C1 segment of cervical spinal cord (tissue), 14 donors: ENCODE data around the gene BCL11A.

ENCODE experiments used
- DNase-seq, 14 donors: peaks; one replicate each; lab custom pipeline; 2025; lab: John Stamatoyannopoulos, UW

The BCL11A gene

GRCh38 chr2:60559880-60560279 lies 6.4 kb upstream of the BCL11A start:
- no peak for DNase-seq

GRCh38 chr2:60558536-60558935 lies 5.1 kb upstream of the BCL11A start:
- DNase-seq = no peak

- DNase-seq = no peak
These were observed 4.0 kb upstream of the BCL11A start for GRCh38 chr2:60557486-60557864.

DNA sequence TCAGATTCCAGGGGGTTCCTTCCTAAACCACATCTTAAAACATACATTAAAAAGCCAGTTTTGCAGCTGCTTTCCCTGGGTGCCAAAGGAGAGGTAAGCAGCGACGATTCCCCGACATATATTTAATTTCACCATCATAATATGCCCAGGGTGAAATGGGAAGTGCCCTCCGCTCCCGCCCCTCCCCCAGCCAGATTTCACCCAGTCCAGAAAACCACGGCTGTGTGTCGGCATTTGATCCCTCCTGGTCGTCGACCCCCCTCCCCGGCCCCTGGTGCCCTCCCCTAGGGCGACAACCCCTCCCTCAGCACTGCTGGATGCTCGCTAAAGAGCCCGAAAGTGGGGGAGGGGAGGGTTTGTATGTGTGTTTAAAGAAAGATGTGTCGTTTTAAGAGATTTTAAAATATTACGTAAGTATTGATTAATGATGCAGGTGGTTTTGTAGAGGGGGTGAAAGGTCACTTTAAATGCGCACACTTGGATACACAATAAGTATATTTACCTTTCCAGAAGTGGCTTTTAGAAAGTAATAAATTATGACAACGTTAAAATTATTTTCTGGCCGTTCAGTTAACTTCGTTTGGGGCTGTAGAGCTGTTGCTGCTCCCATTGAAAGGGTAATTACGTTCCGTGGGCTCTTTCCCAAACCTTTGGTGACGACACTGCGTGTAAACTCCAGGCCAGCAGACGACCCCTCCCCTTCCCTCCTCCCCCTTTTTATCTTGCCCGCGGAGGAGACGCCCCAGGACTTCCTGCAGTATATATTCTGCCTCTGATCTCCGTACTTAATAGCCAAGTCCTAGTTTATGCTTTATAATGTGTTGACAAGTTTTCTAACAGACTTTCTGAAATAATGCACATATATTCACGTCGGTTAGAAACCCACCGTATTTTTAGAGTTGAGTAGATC lies 3.4 kb upstream of the BCL11A start:
- no peak for DNase-seq

GRCh38 chr2:60556175-60556574 lies 2.7 kb upstream of the BCL11A start:
- no peak for DNase-seq

- DNase-seq = no peak
These were observed 2.3 kb upstream of the BCL11A start for GRCh38 chr2:60555783-60556139.

GRCh38 chr2:60555066-60555782 lies 1.8 kb upstream of the BCL11A start:
- DNase-seq = peak in 3 of 14 donors; percentile 1 to 39 (median 20)

GRCh38 chr2:60554646-60555065 lies 1.2 kb upstream of the BCL11A start:
- DNase-seq = peak in 3 of 14 donors; percentile 42 to 54 (median 42)

- DNase-seq = peak in 2 of 14 donors; percentile 42 to 54
These were observed 706 bp upstream of the BCL11A start for GRCh38 chr2:60554074-60554645.

GRCh38 chr2:60552851-60553494 lies 481 bp downstream of the BCL11A start:
- no peak for DNase-seq

- DNase-seq = no peak
These were observed 1.2 kb downstream of the BCL11A start for GRCh38 chr2:60552078-60552850.

DNA sequence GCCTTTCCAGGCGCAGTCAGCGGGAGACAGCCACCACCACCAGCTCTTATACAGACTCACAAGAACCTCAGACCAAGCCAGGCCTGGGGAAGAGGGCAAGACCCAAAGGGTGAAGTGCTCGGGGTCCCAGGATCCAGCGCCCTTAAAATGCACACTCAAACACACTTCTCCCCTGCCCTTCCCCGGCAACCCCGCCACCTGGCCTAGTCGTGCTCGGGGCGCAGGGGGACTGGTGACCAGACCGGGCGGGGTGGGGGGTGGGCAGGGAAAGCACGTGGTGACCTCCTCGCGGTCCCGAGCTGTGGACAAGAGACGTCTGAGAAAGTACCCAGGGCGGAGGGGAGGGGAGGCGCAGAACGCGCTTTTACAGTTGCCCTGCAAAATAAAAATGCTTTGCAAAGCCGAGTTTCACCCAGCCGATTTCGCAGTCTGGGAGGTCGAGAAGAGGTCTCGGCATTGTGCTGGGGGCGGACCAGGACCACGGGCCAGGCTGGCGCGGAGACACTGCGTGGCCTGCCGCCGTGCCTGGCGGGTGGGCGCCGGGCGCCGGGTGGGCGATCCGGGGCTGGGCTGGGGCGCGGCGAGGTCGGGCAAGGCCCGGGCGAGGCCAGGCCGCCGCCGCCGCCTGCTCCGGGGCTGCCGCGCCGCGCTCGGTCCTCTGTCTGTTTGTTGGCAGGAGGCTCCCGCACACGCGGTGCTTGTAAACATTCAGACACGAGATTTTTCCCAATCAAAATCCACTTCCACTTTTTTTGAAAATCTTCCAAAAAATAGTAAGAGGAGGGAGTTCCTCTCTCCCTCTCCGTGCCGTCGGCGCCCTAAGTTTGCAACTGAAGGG lies 2.0 kb downstream of the BCL11A start:
- DNase-seq = peak in 2 of 14 donors; percentile 21 to 23

DNA sequence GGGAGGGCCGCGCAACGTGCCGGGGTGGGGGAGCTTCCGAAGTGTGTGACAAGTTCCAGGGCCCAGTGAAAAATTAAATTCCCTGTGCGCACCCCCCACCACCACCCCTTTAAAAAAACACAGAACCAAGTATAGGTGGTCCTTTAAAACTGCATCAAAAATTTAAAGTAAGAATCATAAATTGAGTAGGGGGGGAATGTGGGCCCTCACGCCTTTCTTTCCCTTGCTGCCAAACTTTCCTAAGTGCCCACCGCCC lies 2.5 kb downstream of the BCL11A start:
- no peak for DNase-seq

DNA sequence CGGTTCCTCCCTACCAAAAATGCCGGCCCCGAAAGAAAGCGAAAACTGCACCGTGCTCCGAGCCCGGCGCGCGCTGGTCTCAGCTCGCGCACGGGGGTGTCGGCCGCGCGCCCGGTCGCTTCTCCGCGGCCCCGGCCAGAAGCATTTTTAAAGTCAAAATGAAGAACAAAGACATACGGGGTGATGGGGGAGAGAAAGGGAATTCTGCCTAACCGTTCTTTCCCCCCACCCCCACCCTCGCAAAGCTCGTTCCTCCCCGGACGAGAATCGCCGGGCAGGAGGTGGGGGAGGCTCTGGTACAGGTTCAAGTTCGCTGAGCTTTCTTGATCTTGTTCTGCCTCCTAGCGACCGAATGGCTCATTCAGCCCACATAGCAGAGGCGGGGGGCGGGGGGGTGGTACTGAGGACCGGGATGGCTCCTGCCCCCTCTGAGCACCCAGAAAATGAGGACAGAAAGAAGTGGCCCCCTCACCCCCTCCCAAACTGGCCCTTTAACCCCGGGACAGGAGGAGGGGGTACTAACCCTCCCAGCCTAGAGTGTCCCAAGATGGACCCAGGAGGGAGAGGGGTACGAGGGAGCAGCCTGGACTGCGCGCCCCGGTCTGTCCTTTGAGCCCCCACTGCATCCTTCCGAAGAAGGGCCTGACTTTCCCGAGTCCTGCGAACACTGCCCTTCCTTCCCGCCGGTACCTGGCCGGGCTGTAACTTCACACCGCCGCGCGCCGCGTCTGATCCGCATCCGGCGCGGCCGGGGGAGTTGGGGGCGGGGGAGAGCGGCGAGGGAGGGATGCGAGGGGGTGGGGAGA lies 3.1 kb downstream of the BCL11A start:
- DNase-seq = peak in 10 of 14 donors; percentile 5 to 83 (median 57)

DNA sequence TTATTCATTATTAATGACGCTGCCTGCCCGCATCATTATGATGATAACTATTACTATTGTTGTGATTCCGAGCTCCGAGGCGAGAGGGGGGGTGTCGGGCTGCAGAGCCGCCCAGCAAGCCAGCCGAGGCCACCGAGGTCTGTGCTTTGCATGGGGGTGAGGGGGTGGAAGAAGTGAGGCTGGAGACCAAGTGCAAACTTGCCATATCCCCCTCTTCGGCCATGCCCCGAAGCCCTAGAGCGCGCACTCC lies 3.6 kb downstream of the BCL11A start:
- no peak for DNase-seq

DNA sequence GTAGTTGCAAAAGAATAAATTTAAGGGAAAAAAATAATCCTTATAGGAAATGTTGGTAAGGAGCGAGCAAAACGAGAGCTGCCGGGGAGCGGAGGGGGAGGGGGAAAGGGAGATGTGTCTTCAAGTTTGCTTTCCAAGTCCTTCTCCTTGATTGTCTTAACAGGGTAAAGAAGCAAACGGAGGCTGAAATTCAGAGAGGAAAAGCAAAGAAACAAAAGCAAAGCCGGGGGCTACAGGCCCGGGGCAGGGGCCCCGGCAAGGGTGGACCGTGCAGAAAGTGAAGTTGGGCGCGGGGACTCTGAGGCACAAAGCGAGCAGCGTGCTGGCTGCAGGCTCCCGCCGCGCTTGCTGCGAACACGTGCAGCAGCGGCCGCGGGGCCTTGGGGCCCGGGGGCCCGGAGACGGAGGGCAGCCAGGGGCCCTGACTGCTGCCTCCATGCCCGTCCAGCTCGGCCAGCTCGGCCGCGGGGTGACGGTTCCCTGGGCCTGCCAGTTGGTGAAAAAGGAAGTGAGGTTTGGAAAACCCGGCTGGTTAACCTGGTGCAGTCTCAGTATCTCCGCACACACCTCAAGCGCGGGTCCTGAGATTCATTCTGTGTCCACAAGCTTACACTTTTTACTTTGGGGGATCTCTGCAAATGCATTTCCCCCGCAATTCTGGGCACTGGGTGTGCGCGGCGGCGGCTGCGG lies 4.1 kb downstream of the BCL11A start:
- peak in 2 of 14 donors; percentile 34 to 35 for DNase-seq

DNA sequence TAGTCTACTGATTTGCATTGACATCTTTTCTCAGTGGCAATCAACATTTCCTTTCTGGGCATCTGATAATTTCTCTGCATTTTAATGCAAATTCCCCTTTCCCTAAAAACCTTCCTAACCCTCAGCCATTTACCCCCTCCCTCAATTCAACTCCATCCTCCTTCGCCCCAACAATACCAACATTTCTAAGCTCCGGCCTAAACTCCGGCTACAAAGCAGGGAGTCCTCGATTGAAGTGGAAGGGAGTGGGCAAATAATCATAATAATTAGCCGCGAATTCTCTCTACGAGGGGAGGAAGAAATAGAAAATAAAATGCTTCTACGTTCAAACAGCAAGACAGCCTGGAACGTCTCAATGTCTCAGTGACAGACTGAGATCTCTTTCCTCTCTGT lies 4.6 kb downstream of the BCL11A start:
- DNase-seq = no peak

- no peak for DNase-seq
These were observed 5.1 kb downstream of the BCL11A start for GRCh38 chr2:60548311-60548710.

- DNase-seq = no peak
These were observed 5.6 kb downstream of the BCL11A start for GRCh38 chr2:60547841-60548240.
